HG03439 (cell line): ENCODE measurements around the gene DNTT.

Source experiments
- ATAC-seq: cut with Tn5 transposase; IDR thresholded peaks from one replicate; pipeline ENCODE4 v1.9.1; 2021; ENCODE audit warnings: mild to moderate bottlenecking, moderate library complexity; ENCODE audit not compliant: unreplicated experiment

The DNTT gene

DNA sequence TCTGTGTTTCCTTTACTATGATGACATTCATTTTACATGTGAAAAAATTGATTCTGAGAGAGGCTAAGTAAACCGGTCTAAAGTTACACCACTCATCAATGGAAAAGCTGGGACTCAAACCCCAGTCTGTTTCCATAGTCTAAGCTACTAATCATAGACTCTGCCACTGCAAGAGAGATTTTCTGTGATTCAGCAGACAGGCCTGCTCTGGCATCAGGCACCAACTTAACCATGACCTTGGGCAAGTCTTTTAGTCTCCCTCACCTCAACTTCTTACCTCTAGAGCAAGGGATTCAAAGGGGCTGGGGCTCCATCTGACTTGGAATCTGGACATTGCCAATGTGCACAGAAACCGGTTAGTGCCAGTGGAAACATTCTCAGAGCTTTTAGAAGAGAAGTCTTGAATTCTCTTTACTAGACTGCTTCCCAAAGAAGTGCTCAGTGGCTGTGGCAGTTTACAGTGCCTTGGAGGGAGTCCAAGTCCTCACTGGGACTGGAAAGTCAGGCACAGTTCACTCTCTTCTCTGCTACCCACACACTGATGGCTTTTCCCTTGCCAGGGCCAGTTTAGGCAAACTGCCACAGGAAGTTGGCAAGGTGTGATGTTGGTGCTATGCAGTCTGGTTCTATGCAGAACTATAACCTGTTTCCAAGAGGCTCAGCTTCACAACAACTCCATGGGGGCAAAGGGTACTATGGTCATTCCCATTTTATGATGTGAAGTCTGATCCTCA lies 28.4 kb upstream of the DNTT start:
- ATAC-seq = no peak

GRCh38 chr10:96276426-96276825 lies 27.8 kb upstream of the DNTT start:
- ATAC-seq = no peak

GRCh38 chr10:96276831-96277230 lies 27.4 kb upstream of the DNTT start:
- no peak for ATAC-seq

DNA sequence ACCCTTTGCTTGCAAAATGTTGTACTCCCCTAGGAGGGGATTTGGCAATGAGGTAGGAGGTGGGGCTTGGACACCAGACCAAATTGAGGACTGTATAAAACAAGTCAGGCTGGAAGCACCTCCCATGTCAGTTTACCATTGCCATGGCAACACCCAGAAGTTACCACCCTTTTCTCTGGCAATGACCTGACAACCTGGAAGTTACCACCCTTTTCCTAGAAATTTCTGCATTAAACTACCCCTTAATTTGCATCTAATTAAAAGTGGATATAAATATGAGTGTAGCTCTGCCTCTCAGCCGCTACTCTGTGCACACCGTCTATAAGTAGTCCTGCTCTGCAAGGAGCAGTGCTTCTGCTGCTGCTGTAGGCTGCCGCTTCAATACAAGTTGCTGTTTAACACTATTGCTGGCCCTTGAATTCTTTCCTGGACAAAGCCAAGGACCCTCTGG lies 25.0 kb upstream of the DNTT start:
- ATAC-seq = no peak

DNA sequence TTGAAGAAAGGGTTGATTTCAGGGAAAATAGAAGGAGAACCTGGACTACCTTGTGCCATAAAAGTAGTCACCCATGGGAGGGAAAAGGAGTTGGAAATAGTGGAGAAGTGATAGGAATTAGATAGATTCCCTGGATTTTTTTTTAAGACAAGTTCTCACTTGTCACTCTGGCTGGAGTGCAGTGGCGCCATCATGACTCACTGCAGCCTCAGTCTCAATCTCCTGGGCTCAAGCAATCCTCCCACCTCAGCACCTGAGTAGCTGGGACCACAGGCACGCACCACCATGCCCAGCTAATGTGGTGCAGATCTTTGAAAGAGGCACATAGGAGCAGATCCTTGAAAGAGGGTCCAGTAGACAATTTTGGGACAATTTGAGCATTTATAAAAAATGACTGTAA lies 23.4 kb upstream of the DNTT start:
- ATAC-seq = no peak

DNA sequence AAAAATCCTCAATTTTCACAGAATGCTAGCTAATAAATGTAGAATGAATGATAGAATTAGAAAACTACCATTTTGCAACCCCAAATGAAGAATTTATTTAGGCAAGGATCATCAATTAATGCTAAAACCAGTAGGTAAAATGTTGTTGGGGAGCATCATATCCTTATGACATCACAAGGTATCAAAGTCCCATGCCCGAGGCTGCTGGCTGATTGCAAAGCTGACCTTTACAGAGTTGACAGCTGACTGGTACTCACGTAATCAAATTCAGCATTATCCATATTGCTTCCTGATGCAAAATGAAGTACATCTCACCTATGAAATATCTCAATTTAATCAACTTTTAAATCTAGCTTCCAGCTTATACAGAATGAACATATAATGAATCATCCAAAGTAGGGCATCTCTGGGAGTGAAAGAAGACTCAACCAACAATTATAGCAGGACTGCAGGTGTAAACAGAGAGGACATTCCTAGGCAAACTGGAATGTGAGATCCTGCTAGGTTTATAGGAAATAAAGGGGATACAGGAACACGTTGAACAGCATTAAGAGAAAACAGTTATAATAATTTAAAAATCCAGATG lies 22.7 kb upstream of the DNTT start:
- ATAC-seq = no peak

GRCh38 chr10:96283351-96283750 lies 20.9 kb upstream of the DNTT start:
- ATAC-seq = no peak

DNA sequence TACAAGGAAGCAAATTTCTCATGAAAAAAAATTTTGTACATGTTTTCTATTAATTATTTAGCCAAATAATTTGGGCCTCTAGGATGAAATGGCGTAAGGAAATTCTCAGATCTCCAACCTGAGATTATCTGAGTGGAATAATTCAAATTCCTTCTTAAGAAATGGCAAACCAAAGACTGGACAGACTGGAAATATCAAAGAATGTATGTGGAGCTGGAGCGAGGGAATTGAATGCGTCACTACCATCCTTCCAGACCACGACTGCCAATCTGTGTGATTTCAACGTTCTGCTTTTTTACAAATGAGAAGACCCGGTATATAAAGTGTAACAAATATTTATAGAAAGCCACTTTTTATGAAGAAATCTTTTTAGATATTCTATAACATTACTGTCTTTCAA lies 20.5 kb upstream of the DNTT start:
- ATAC-seq = no peak

- ATAC-seq = no peak
These were observed 18.9 kb upstream of the DNTT start for GRCh38 chr10:96285331-96285752.

GRCh38 chr10:96287392-96288105 lies 16.7 kb upstream of the DNTT start:
- ATAC-seq = peak; percentile 59

DNA sequence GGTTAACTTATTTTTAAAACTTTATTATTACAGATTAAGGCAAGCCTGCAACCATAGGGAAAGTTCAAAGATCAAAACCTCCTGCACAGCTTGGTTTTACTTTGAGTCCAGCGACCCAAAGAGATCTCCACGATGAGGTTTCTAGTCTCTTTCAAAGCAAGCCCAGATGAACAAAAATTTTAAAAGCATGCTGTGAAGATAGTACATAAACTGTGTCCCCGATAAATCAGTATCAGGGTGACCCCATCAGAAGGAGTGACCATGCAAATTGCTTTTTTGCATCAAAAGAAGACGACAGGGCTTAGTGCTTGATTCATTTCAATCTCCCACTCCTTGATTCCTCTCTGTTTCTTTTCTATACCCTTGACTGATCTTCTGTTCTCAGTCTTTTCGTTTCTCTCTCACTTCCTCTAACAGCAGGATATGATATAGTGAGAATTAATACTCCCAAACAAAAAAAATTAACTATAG lies 16.0 kb upstream of the DNTT start:
- ATAC-seq = peak; percentile 48

DNA sequence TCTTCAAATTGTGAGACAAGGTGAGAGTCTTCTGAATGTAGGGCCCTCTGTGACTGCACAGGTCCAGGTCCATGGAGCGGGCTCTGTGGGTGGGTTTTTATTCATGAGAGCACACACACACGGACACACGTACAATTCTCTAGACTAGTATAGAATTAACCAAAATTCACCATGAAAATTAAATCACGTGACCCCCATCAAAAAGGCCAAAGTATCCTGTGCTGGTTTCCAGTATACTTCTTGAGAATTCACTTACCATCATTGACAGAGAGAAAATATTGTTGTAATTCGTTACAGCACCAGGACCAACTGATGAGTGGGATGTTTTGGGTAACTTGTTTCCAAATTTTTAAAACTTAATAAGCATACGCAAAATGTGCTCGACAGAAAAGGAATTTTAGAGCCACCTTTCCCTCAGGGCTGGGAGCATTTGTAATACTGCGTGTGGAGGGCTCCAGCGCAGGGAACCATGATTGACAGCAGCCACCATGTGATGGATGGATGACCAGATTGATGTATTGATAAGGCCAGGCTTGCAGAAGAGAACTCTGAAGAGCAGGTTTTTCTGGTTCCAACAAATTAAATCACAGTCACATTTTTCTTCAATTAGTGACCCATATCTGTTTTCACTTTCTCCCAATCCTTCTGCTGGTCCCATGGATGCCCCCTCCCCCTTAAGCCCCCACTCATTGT lies 14.9 kb upstream of the DNTT start:
- ATAC-seq = no peak

GRCh38 chr10:96290368-96291133 lies 13.7 kb upstream of the DNTT start:
- no peak for ATAC-seq

DNA sequence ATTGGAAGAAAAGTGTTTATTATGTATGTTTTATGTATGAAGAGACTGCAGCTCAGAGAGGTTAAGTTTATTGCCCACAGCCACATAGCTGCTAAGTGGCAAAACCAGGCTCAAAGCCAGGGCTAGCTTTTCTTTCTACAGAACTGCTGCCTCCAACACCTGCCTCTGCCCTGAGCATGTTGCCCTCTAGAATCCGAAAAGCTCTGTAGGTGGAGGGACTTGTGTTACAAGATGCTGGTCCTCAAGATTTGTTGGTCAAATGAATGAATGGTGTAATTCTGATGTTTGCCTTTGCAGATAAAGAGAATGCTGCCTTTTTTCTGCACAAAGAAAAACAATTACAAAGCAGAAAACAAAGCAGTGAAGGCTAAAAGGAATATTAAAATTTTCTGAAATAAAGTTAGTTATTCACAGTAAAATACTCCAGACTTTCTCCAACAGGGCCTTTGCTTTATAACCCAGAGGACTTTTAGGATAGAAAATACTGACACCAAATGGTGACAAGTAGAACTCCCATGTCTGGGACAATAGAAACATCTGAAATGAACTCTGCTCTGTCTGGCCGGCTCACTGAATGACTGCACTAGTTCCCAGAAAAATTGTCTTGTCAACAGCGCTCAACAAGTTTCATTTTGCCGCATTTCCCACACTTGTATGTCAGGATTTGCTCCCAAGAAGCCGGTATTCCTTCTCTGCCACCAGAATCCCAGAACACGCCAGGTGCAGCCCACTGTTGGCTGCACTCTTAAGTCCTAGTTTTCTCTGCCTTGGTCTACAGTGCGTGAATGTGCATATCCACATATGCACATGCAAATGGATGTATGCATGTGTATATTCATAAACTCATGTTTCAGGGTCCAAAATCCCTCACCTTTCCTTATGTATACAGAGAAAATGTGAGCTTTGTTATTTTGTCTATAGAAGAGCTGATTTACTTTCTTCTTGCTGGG lies 11.0 kb upstream of the DNTT start:
- no peak for ATAC-seq

DNA sequence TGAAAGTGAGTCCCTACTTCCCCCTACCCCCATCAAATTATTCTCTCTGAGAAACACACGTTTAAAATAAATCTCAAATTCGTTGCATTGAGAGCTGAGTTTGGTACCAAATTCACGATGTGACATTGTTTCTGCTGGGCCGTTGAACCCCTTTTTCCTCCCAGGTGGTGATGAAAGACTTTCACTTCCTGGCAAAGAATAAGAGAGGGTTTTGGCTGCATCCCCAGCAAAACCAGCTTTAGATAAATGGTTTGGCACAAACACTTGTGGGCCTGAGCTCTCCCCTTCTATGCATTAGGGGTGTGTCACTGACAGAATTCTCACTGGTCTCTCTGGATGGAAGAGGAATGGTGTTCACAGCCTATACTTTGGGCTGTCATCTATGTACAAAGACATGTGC lies 8.8 kb upstream of the DNTT start:
- ATAC-seq = no peak

GRCh38 chr10:96297486-96297885 lies 6.7 kb upstream of the DNTT start:
- ATAC-seq = no peak

DNA sequence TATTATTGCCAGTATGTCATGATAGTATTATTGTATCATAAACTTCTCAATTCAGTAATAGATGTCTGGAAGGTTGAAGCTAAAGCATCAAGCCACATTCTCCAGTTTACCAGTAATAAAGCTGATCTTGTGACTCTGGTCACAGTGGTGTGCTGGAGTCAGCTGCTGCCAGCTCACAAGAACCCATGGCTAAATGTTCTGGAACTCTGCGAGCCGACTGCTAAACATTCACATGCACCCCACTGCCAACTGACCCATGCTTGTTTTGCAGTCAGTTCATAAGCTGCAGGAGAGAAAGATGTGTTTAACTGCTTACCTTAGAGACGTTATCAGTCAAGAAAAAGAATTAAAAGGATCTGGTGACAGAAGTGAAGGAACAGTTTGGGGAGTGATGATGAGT lies 5.9 kb upstream of the DNTT start:
- no peak for ATAC-seq

- no peak for ATAC-seq
These were observed 4.9 kb upstream of the DNTT start for GRCh38 chr10:96299383-96299782.

- no peak for ATAC-seq
These were observed 2.6 kb upstream of the DNTT start for GRCh38 chr10:96301616-96302015.

GRCh38 chr10:96305019-96305418 lies 785 bp downstream of the DNTT start:
- ATAC-seq = no peak
